CD14-positive monocyte (primary cell): ENCODE measurements around the gene NUP210. TPM values are rescaled to one million over a fixed set of nuclear protein-coding genes. Genes with fewer than 3 reads are reported as not detected.

Source experiments
- DNase-seq, 3 donors: peaks; one replicate each; pipeline ENCODE4 v3.0.0-alpha.2; 2011 to 2022
- H2AFZ ChIP-seq: 2 replicates; pipeline ENCODE4 v1.6.0; 2012; ENCODE audit warnings: mild to moderate bottlenecking, low read depth, low read length, inconsistent platforms; ENCODE audit not compliant: insufficient read depth, poor library complexity, severe bottlenecking
- H3K27ac ChIP-seq, 2 donors: 1 replicate in 1 of 2; 2 replicates in 1 of 2; pipeline ENCODE4 v1.5.1; 2012 to 2013; ENCODE audit warnings: low read length in 2 of 2, control low read depth in 1 of 2, inconsistent platforms in 1 of 2, low read depth in 1 of 2, mild to moderate bottlenecking in 1 of 2
- H3K27me3 ChIP-seq, 2 donors: one replicate each; pipeline versions ENCODE4 v1.6.0 to v1.6.1; 2011 to 2013; ENCODE audit warnings: low read length in 2 of 2; ENCODE audit not compliant: control insufficient read depth in 2 of 2, insufficient read depth in 2 of 2
- H3K36me3 ChIP-seq, 2 donors: replicated peaks in 1 of 2; 1 replicate in 1 of 2; 2 replicates in 1 of 2; pipeline versions ENCODE4 v1.5.1 to v1.6.1; 2012 to 2013; ENCODE audit warnings: low read length in 2 of 2, control low read depth in 1 of 2, inconsistent platforms in 1 of 2, mild to moderate bottlenecking in 1 of 2; ENCODE audit not compliant: insufficient read depth in 2 of 2, control insufficient read depth in 1 of 2
- H3K4me1 ChIP-seq, 2 donors: 1 replicate in 1 of 2; 2 replicates in 1 of 2; pipeline versions ENCODE4 v1.5.1 to v1.6.1; 2012 to 2013; ENCODE audit warnings: low read length in 2 of 2, control low read depth in 1 of 2, inconsistent platforms in 1 of 2, mild to moderate bottlenecking in 1 of 2, moderate library complexity in 1 of 2; ENCODE audit not compliant: insufficient read depth in 2 of 2, control insufficient read depth in 1 of 2
- H3K4me2 ChIP-seq: replicated peaks from 2 replicates; pipeline ENCODE3; 2012; ENCODE audit warnings: low read length, moderate library complexity, mild to moderate bottlenecking; ENCODE audit not compliant: poor library complexity, severe bottlenecking; ENCODE audit errors: extremely low read depth
- H3K4me3 ChIP-seq, 3 experiments: fragments of 200-600 bp in 1 of 3; sonication (generic) in 1 of 3; replicated peaks in 1 of 3; 1 replicate in 2 of 3; 2 replicates in 1 of 3; pipeline ENCODE4 v1.5.1; 2011 to 2013; ENCODE audit warnings: low read length in 3 of 3, mild to moderate bottlenecking in 3 of 3, control low read depth in 2 of 3, low read depth in 2 of 3, inconsistent platforms in 1 of 3, moderate library complexity in 1 of 3
- H3K79me2 ChIP-seq: 2 replicates; pipeline ENCODE4 v1.6.0; 2012; ENCODE audit warnings: mild to moderate bottlenecking, control low read depth, inconsistent platforms, low read length, moderate library complexity; ENCODE audit not compliant: insufficient read depth
- H3K9ac ChIP-seq: 2 replicates; pipeline ENCODE4 v1.6.0; 2017; ENCODE audit warnings: low read length, mild to moderate bottlenecking; ENCODE audit not compliant: insufficient read depth, poor library complexity, severe bottlenecking
- H3K9me3 ChIP-seq, 2 donors: replicated peaks in 1 of 2; 1 replicate in 1 of 2; 2 replicates in 1 of 2; pipeline versions ENCODE4 v1.5.1 to v1.6.1; 2012 to 2013; ENCODE audit warnings: low read length in 2 of 2, control low read depth in 1 of 2; ENCODE audit not compliant: control insufficient read depth in 1 of 2, insufficient read depth in 1 of 2
- H4K20me1 ChIP-seq: 2 replicates; pipeline ENCODE4 v1.6.0; 2012; ENCODE audit warnings: mild to moderate bottlenecking, low read length, control low read depth, moderate library complexity; ENCODE audit not compliant: insufficient read depth
- H3K27ac Mint-ChIP-seq, 7 donors: one replicate each; pipeline ENCODE4 v1.8.0; 2020; ENCODE audit warnings: mild to moderate bottlenecking in 7 of 7, mixed read lengths in 7 of 7, moderate library complexity in 6 of 7, inconsistent platforms in 2 of 7
- H3K27me3 Mint-ChIP-seq, 3 donors: one replicate each; pipeline ENCODE4 v1.8.0; 2021 to 2022; ENCODE audit warnings: low read depth in 3 of 3, mild to moderate bottlenecking in 3 of 3, mixed read lengths in 3 of 3, moderate library complexity in 3 of 3, inconsistent platforms in 1 of 3
- H3K36me3 Mint-ChIP-seq, 2 donors: one replicate each; pipeline ENCODE4 v1.8.0; 2020; ENCODE audit warnings: mixed read lengths in 2 of 2, inconsistent platforms in 1 of 2, mild to moderate bottlenecking in 1 of 2
- H3K4me1 Mint-ChIP-seq: one replicate; pipeline ENCODE4 v1.8.0; 2020; ENCODE audit warnings: mild to moderate bottlenecking, mixed read lengths
- H3K4me3 Mint-ChIP-seq, 2 donors: one replicate each; pipeline ENCODE4 v1.8.0; 2020; ENCODE audit warnings: mild to moderate bottlenecking in 2 of 2, mixed read lengths in 2 of 2, moderate library complexity in 1 of 2
- H3K9me3 Mint-ChIP-seq, 7 donors: one replicate each; pipeline ENCODE4 v1.8.0; 2020 to 2022; ENCODE audit warnings: mixed read lengths in 7 of 7, mild to moderate bottlenecking in 6 of 7, moderate library complexity in 6 of 7, inconsistent platforms in 2 of 7
- CTCF ChIP-seq: fragments of 200-600 bp; IDR thresholded peaks from one replicate; pipeline ENCODE4 v1.8.0; 2022; ENCODE audit warnings: antibody characterized with exemption, mild to moderate bottlenecking
- WGBS: methylation state at CpG from one replicate; pipeline ENCODE4 v1.1.5; 2013; ENCODE audit warnings: missing lambda C conversion rate; ENCODE audit not compliant: insufficient coverage; 5-methylcytosine and 5-hydroxymethylcytosine counted together
- intact Hi-C, 2 donors: fragments of 100-400 bp; cut with micrococcal nuclease; formaldehyde crosslinking; loops; one replicate each; pipeline versions ENCODE4 v1.15.0 to v1.15.1; 2023
- polyA plus RNA-seq, 3 donors: library from polyadenylated mRNA; depleted of rRNA in 1 of 3; unstranded in 2 of 3; stranded (reverse) in 1 of 3; fragments of 300-500 nt in 2 of 3; fragments of >200 nt in 1 of 3; fragmentation: Illumina TruSeq in 2 of 3; gene quantifications; 1 replicate in 2 of 3; 2 replicates in 1 of 3; pipeline ENCODE4 v1.2.3, GENCODE V29; 2012 to 2021

NUP210 gene
- polyA plus RNA-seq, 3 donors, result 7.9 to 43.5 (median 13.0) TPM

- Histone ChIP-seq H3K27ac (peak overlapping the region; percentile 87 to 95), H4K20me1 (no peaks in the 10 kb centered on the region), H3K4me3 (peak overlapping the region; percentile 53 to 84 (median 69)), H2AFZ (peak overlapping the region; percentile 82), H3K9me3 (no peaks in the 10 kb centered on the region), H3K4me1 (peaks cover 62 to 65% of the 10 kb centered on the region in 2 donors), H3K79me2 (peaks cover 59% of the 10 kb centered on the region), H3K36me3 (no peaks in the 10 kb centered on the region), H3K4me2 (peak overlapping the region; percentile 93), H3K27me3 (no peaks in the 10 kb centered on the region), H3K9ac (peak overlapping the region; percentile 77)
- Mint-ChIP-seq H3K36me3 (peaks cover 6 to 13% of the 10 kb centered on the region in 2 donors), H3K27me3 (peaks cover 0 to 2% (median 1%) of the 10 kb centered on the region in 3 donors), H3K4me3 (peak overlapping the region; percentile 85 to 95), H3K27ac (peak overlapping the region; percentile 87 to 99 (median 94)), H3K9me3 (no peaks in the 10 kb centered on the region), H3K4me1 (peaks cover 62% of the 10 kb centered on the region)
- TF ChIP-seq CTCF, result no peak
- intact Hi-C loops, result loop anchor here (2.0 to 10.0 kb wide), 3 partner anchors 31 to 425 kb away; no protein-coding TSS in a partner anchor
- WGBS, result under 1% methylated on average over 64 of the region's 64 CpGs
- peak; percentile 55 to 63 (median 59) for DNase-seq
Measured at GRCh38 chr3:13419505-13420044, 547 bp downstream of the NUP210 start.

GRCh38 chr3:13417166-13417947, 2.8 kb downstream of the NUP210 start:
- H4K20me1 ChIP-seq, result no peaks in the 10 kb centered on the region
- no CpG with 5 or more reads among the region's 6 CpGs for WGBS
- peak overlapping the region; percentile 99 to 100 (median 99) for H3K27ac Mint-ChIP-seq

More at GRCh38 chr3:13417166-13417947, 2.8 kb downstream of the NUP210 start:
- intact Hi-C loops, result loop anchor here (5.0 to 10.0 kb wide), 2 partner anchors 35 to 423 kb away; no protein-coding TSS in a partner anchor
- Histone ChIP-seq H3K4me3 (peak overlapping the region in 1 of 3 experiments; percentile 84), H3K9ac (no peak overlapping the region), H3K4me1 (peaks cover 82 to 87% of the 10 kb centered on the region in 2 donors), H3K9me3 (no peaks in the 10 kb centered on the region), H3K27ac (peak overlapping the region; percentile 90 to 95), H2AFZ (no peak overlapping the region), H3K4me2 (peak overlapping the region; percentile 93), H3K79me2 (peaks cover 73% of the 10 kb centered on the region), H3K27me3 (no peaks in the 10 kb centered on the region), H3K36me3 (no peaks in the 10 kb centered on the region)
- Mint-ChIP-seq H3K36me3 (peaks cover 7 to 17% of the 10 kb centered on the region in 2 donors), H3K4me1 (peaks cover 77% of the 10 kb centered on the region), H3K4me3 (peak overlapping the region in 1 of 2 donors; percentile 67), H3K27me3 (peaks cover 0 to 2% (median 0%) of the 10 kb centered on the region in 3 donors), H3K9me3 (no peaks in the 10 kb centered on the region)
- TF ChIP-seq CTCF, result no peak
- peak in 2 of 3 donors; percentile 14 to 29 for DNase-seq
